IPS-15b (cell line): Measurements from ENCODE around the gene NTRK2.
"Not testable (repeated sequence)": the region's sequence is repeated elsewhere in the genome, so short reads cannot be mapped to it uniquely, and the experiment has no call there.

ENCODE experiments used
- H3K27me3 ChIP-seq: one replicate; pipeline ENCODE4 v1.6.1; 2013; ENCODE audit warnings: low read length; ENCODE audit not compliant: control insufficient read depth, insufficient read depth
- H3K36me3 ChIP-seq: one replicate; pipeline ENCODE4 v1.6.1; 2013; ENCODE audit warnings: low read length; ENCODE audit not compliant: control insufficient read depth, insufficient read depth
- H3K4me1 ChIP-seq: one replicate; pipeline ENCODE4 v1.6.1; 2013; ENCODE audit warnings: mild to moderate bottlenecking, low read length; ENCODE audit not compliant: control insufficient read depth, insufficient read depth
- H3K4me3 ChIP-seq: one replicate; pipeline ENCODE4 v1.5.1; 2013; ENCODE audit warnings: low read depth, low read length
- H3K9ac ChIP-seq: one replicate; pipeline ENCODE4 v1.6.1; 2013; ENCODE audit warnings: low read depth, mild to moderate bottlenecking, low read length
- H3K9me3 ChIP-seq: one replicate; pipeline ENCODE4 v1.6.1; 2013; ENCODE audit warnings: mild to moderate bottlenecking, low read length; ENCODE audit not compliant: control insufficient read depth, insufficient read depth

The NTRK2 gene

DNA sequence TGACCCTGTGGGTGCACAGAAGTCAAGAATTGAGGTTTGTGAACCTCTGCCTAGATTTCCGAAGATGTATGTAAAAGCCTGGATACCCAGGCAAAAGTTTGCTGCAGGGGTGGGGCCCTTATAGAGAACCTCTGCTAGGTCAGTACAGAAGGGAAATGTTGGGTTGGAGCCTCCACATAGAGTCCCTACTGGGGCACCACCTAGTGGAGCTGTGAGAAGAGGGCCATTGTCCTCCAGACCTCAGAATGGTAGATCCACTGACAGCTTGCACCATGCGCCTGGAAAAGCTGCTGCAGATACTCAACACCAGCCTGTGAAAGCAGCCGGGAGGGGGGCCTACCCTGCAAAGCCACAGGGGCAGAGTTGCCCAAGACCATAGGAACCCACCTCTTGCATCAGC is 399.9 kb downstream of the NTRK2 start:
- not testable (repeated sequence) for H3K4me1 ChIP-seq, H3K36me3 ChIP-seq, H3K4me3 ChIP-seq, H3K9me3 ChIP-seq, H3K9ac ChIP-seq, H3K27me3 ChIP-seq
